GM18505 (cell line): ENCODE results near the gene TANC2.

Source experiments
- ATAC-seq: cut with Tn5 transposase; IDR thresholded peaks from one replicate; pipeline ENCODE4 v1.9.1; 2021; ENCODE audit not compliant: unreplicated experiment
- POLR2A ChIP-seq: IDR thresholded peaks from 4 replicates; pipeline ENCODE4 v1.6.1; 2011; ENCODE audit warnings: borderline replicate concordance; ENCODE audit not compliant: insufficient read depth, insufficient read length; ENCODE audit errors: extremely low read depth

The TANC2 gene

GRCh38 chr17:62935523-62935922, 30.5 kb upstream of the TANC2 start:
- no peak for TF ChIP-seq POLR2A
- no peak for ATAC-seq

- ATAC-seq, result no peak
- no peak for TF ChIP-seq POLR2A
Observed at GRCh38 chr17:62937606-62938005, 28.4 kb upstream of the TANC2 start.

- no peak for TF ChIP-seq POLR2A
Observed at GRCh38 chr17:62941358-62941991, 24.6 kb upstream of the TANC2 start.

GRCh38 chr17:62948370-62948769, 17.7 kb upstream of the TANC2 start:
- TF ChIP-seq POLR2A, result no peak
- ATAC-seq, result no peak

More at GRCh38 chr17:62941358-62941991, 24.6 kb upstream of the TANC2 start:
- no peak for ATAC-seq

GRCh38 chr17:62949036-62949435, 17.0 kb upstream of the TANC2 start:
- no peak for TF ChIP-seq POLR2A
- no peak for ATAC-seq

- TF ChIP-seq POLR2A, result no peak
- no peak for ATAC-seq
Observed at GRCh38 chr17:62950067-62950466, 16.0 kb upstream of the TANC2 start.

GRCh38 chr17:62955841-62956352, 10.1 kb upstream of the TANC2 start:
- TF ChIP-seq POLR2A, result no peak
- no peak for ATAC-seq

- no peak for ATAC-seq
Observed at GRCh38 chr17:62963296-62963695, 2.7 kb upstream of the TANC2 start.

GRCh38 chr17:62964506-62964905, 1.5 kb upstream of the TANC2 start:
- ATAC-seq, result no peak

More at GRCh38 chr17:62963296-62963695, 2.7 kb upstream of the TANC2 start:
- no peak for TF ChIP-seq POLR2A

GRCh38 chr17:62965174-62965685, 805 bp upstream of the TANC2 start:
- no peak for ATAC-seq
- TF ChIP-seq POLR2A, result no peak

More at GRCh38 chr17:62964506-62964905, 1.5 kb upstream of the TANC2 start:
- TF ChIP-seq POLR2A, result no peak

GRCh38 chr17:62966426-62967204, 580 bp downstream of the TANC2 start:
- peak; percentile 30 for ATAC-seq
- TF ChIP-seq POLR2A, result no peak

- no peak for ATAC-seq
- no peak for TF ChIP-seq POLR2A
Observed at GRCh38 chr17:62967205-62967529, 1.1 kb downstream of the TANC2 start.

GRCh38 chr17:62968445-62968923, 2.4 kb downstream of the TANC2 start:
- no peak for TF ChIP-seq POLR2A
- peak; percentile 63 for ATAC-seq

- ATAC-seq, result no peak
- no peak for TF ChIP-seq POLR2A
Observed at GRCh38 chr17:62970610-62971009, 4.6 kb downstream of the TANC2 start.

GRCh38 chr17:62971853-62972252, 5.8 kb downstream of the TANC2 start:
- no peak for TF ChIP-seq POLR2A
- no peak for ATAC-seq

GRCh38 chr17:62974788-62975187, 8.8 kb downstream of the TANC2 start:
- no peak for TF ChIP-seq POLR2A
- no peak for ATAC-seq
